GM21447 (cell line): ENCODE data around the gene ZSCAN5B.
"Not testable (repeated sequence)": the region's sequence is repeated elsewhere in the genome, so short reads cannot be mapped to it uniquely, and the experiment has no call there.

Source experiments
- ATAC-seq: cut with Tn5 transposase; IDR thresholded peaks from one replicate; pipeline ENCODE4 v1.9.1; 2021; ENCODE audit not compliant: unreplicated experiment

Gene ZSCAN5B

GRCh38 chr19:56176310-56176709 is 21.3 kb downstream of the ZSCAN5B start:
- not testable (repeated sequence) for ATAC-seq

GRCh38 chr19:56175861-56176307 is 21.7 kb downstream of the ZSCAN5B start, which contains the start of gene GALP:
GALP (plus strand) TSS chr19:56176008; CDS start chr19:56177109, 1,101 bp downstream.
- ATAC-seq: not testable (repeated sequence)

DNA sequence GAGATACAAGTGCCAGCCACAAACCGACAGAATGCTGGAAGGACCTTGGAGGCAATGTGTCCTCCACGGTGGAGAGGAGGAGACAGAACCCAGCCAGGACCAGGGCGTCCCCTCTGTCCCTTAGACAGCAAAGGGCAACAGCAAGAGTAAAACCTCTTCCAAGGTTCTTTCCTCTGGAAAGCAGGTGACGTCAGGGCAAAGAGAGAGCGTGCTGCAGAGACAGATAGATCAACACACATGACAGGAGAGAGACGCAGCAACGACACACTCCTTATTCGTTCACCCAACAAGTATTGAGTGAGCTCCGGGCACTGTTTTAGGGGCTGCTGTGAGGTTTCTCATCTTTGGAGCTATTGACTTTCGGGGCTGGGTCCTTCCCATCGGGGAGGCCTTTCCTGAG is 23.0 kb downstream of the ZSCAN5B start:
- ATAC-seq: no peak

DNA sequence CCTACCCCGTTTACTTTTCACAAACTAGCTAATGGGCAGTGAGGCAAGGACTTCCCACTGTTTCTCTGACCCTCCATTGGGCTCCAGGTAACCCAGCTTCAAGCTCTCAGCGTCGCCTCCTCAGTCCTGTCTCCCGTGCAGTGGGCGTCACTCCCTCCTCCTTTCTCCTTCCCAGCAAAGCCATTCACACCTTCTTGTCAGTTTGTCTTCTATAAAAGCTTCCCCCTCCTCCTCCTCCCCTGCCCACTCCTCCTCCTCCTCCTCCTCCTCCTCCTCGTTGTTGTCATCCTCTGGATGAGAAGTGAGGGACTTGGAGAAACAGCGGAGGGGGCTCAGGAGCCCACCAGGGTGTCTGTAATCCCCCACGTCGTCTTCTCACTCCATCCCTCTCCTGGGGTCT is 23.5 kb downstream of the ZSCAN5B start:
- no peak for ATAC-seq

DNA sequence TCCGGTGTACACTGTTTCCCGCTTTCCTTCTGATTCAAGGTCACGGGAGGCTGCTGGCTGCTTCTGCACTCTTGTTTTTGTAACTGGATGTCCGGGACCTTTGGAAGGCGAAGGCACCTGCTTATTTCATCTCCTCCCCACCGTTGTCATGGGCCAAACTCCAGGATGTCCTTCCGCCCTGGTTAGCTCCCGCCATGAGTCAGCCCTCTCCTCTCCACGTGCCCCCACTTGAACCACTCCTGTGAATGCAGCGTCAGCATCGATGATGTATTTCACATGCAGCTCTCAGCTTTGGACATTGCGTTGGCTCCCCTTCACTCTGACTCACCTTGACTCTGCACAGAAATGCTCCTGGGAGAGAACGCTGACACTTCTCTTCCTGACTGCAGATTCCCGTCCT is 27.3 kb downstream of the ZSCAN5B start:
- no peak for ATAC-seq

- ATAC-seq: no peak
These were observed 30.5 kb downstream of the ZSCAN5B start for GRCh38 chr19:56167064-56167578.

GRCh38 chr19:56163097-56163496 is 34.5 kb downstream of the ZSCAN5B start:
- ATAC-seq: no peak

- no peak for ATAC-seq
These were observed 35.3 kb downstream of the ZSCAN5B start for GRCh38 chr19:56162258-56162657.

DNA sequence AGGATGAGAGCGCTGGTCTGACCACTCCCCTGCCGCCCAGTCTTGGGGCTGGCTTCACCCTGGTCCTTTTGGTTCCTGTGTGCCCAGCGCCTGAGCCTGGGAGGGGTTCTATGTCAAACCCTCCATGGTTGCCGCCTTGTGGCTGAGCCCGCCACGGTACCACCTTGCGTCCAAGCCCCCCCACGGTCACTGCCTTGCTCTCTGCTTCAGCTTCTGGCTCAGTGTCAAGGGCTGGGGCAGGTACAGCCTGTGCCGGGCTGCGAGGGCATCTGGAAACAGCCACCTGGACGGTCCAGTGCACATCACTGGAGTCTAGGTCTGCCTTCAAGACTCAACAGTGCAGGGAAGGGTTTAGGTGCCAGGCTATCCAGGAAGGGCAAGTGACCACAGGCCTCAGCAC is 36.0 kb downstream of the ZSCAN5B start:
- ATAC-seq: no peak

- no peak for ATAC-seq
These were observed 37.8 kb downstream of the ZSCAN5B start for GRCh38 chr19:56159622-56160271.

DNA sequence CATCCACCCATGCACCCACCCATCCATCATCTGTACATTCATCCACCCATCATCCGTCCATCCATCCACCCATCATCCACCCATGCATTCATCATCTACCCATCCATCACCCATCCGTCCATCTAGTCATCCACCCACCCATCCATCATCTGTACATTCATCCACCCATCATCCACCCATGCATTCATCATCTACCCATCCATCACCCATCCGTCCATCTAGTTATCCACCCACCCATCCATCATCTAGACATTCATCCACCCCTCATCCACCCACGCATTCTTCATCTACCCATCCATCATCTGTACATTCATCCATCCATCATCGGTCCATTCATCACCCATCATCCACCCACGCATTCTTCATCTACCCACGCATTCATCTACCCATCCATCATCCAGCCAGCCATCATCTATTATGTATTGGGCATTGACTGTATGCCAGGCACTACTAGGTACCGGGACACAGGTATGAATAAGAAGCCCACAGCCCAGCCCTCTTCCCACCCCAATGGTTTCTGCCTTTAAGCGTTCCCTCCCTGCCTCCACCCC is 38.5 kb downstream of the ZSCAN5B start:
- ATAC-seq: no peak

DNA sequence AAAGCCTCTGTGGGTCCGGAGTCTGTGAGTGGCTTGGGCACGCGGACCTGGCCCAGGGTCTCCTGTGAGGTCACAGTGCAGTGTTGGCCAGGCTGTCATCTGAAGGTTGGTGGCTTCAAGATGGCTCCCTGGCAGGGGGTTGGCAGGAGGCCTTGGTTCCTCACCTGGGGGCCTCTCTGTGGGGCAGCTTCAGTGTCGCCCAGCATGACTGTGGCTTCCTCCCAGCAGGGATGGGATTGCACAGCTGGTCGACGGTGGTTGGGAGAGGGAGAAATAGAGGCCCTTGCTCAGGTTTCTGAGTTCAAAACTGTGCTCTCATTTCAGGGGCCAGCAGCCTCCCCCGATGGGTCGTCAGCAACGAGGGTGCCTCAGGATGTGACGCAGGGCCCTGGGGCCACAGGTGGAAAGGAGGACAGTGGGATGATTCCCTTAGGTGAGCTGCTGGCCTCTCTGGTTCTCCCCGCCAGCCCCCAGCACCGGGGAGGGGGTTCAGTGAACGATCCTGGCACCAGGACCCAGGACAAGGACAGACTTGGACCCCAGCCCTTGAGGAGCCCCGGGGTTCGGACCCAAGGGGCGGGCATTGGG is 39.3 kb downstream of the ZSCAN5B start:
- no peak for ATAC-seq

- no peak for ATAC-seq
These were observed 40.8 kb downstream of the ZSCAN5B start for GRCh38 chr19:56156768-56157167.

DNA sequence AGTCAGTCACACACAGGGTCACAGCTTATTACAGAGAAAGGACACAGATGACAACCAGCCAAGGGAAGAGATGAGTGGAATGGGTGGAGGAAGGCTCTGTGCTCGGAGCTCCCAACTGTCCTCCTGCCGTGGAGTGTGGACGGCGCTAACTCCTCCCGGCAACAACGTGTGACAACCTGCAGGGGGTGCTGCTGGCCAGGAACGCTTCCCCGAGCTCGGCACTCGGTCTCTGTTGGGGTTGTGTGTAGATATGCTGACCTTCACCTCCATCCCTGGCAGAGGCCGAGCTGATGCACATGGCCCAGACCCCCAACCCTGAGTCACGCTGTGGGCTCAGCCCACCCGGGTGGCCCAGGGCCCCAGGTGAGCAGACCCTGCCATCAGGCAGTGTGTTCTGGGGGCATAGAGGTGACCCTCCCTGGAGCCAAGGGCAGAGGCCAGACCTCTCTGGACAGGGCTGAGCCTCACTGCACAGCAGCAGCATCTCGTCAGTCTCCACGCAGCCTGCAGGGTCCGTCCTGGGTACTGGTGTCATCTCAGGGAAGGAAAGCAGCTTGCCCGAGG is 42.4 kb downstream of the ZSCAN5B start:
- ATAC-seq: no peak

GRCh38 chr19:56153507-56153906 is 44.1 kb downstream of the ZSCAN5B start:
- no peak for ATAC-seq

GRCh38 chr19:56152644-56153043 is 44.9 kb downstream of the ZSCAN5B start:
- no peak for ATAC-seq

DNA sequence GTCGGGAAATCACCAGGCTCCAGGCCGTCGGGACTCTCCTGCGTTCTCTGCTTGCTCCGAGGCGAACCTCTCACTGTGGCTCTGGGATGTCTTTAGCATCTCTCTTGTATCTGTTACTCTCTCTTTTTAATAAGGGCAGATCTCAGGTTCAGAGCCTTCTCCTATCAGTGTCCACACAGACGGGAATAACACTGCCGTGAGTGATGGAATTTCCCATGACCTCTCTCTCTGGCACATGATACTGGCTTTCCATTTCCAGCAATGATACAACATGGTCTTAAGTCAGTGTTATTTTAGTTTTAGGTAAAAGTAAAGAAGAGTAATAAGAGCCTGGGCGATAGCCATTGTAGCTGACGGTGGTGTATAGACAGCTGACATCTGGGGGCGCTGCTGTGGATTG is 47.2 kb downstream of the ZSCAN5B start:
- ATAC-seq: no peak

DNA sequence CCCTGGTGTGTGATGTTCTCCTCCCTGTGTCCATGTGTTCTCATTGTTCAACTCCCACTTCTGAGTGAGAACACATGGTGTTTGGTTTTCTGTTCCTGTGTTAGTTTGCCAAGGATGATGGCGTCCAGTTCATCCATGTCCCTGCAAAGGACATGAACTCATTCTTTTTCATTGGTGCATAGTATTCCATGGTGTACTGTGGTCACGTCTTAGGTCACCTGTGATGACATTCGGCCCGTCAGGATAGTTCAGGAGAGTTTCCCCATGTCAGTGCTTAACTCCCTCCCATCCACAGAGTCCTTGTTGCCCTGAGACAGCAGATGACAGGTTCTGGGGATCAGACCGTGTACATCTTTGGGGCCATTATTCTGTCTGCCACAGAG is 47.9 kb downstream of the ZSCAN5B start:
- no peak for ATAC-seq

DNA sequence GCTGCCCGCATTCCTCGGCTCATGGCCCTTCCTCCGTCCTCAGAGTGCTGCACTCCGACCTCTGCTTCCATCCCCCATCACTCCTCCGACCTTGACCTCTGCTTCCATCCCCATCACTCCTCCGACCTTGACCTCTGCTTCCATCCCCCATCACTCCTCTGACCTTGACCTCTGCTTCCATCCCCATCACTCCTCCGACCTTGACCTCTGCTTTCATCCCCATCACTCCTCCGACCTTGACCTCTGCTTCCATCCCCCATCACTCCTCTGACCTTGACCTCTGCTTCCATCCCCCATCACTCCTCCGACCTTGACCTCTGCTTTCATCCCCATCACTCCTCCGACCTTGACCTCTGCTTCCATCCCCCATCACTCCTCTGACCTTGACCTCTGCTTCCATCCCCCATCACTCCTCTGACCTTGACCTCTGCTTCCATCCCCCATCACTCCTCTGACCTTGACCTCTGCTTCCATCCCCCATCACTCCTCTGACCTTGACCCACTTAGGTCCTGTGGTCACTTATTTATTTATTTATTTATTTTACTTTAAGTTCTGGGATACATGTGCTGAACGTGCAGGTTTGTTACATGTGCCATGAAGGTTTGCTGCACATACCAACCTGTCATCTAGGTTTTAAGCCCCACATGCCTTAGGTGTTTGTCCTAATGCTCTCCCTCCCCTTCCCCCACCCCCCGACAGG is 48.5 kb downstream of the ZSCAN5B start:
- not testable (repeated sequence) for ATAC-seq

GRCh38 chr19:56148096-56148495 is 49.5 kb downstream of the ZSCAN5B start:
- ATAC-seq: no peak

GRCh38 chr19:56147307-56147706 is 50.3 kb downstream of the ZSCAN5B start:
- ATAC-seq: no peak
